Bronchial epithelial cell (primary cell): Measurements from ENCODE around the gene PRMT7. TPM values are rescaled to one million over a fixed set of nuclear protein-coding genes. Genes with fewer than 3 reads are reported as not detected.

Source experiments
- DNase-seq: peaks from one replicate; pipeline ENCODE4 v3.0.0-alpha.2; 2010; ENCODE audit warnings: low read depth
- FAIRE-seq: peaks from 2 replicates; lab custom pipeline; 2011; peaks lifted over from hg19 to GRCh38; lab: Jason Lieb, UNC
- H3K27me3 ChIP-seq: 2 replicates; pipeline ENCODE4 v1.5.1; 2011; ENCODE audit warnings: low read length; ENCODE audit not compliant: control insufficient read depth, insufficient read depth
- H3K36me3 ChIP-seq: 2 replicates; pipeline ENCODE4 v1.5.1; 2011; ENCODE audit warnings: low read length; ENCODE audit not compliant: control insufficient read depth, insufficient read depth
- H3K4me3 ChIP-seq: 2 replicates; pipeline ENCODE4 v1.5.1; 2011; ENCODE audit warnings: mild to moderate bottlenecking, low read depth, low read length, control low read depth
- total RNA-seq: library from RNA; depleted of rRNA; stranded (reverse); fragments of >200 nt; gene quantifications from 2 replicates; pipeline ENCODE4 v1.2.1, GENCODE V29; 2014
- TF ChIP-seq, protein P1 (sequence below): IDR thresholded peaks from 2 replicates; pipeline ENCODE4 v1.5.1; 2011; ENCODE audit warnings: mild to moderate bottlenecking, moderate library complexity, low read length, control low read depth, inconsistent platforms; ENCODE audit not compliant: insufficient read depth, severe bottlenecking

The PRMT7 gene
- total RNA-seq, 1 donor from 2014 or later: 36.9 TPM

DNA sequence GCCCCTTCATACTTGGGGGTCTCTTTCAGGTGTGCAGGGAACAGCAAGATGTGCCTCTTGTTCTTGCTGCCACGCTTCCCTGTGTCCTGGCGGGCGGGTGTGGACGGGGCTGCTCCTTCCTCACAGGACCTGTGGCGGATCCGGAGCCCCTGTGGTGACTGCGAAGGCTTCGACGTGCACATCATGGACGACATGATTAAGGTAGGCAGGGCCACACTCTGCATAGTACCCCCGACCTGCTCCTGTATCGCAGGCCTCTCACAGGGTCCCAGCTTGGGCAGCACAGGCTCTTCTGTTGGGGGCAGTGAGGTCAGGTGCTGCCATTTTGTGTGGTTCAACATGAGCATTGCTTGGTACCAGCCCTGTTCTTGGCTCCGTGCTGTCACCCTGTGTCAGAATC, 42.5 kb downstream of the PRMT7 start:
- H3K4me3 ChIP-seq: no peak overlapping the region
- DNase-seq: no peak
- H3K27me3 ChIP-seq: no peaks in the 10 kb centered on the region
- TF ChIP-seq, protein P1, sequence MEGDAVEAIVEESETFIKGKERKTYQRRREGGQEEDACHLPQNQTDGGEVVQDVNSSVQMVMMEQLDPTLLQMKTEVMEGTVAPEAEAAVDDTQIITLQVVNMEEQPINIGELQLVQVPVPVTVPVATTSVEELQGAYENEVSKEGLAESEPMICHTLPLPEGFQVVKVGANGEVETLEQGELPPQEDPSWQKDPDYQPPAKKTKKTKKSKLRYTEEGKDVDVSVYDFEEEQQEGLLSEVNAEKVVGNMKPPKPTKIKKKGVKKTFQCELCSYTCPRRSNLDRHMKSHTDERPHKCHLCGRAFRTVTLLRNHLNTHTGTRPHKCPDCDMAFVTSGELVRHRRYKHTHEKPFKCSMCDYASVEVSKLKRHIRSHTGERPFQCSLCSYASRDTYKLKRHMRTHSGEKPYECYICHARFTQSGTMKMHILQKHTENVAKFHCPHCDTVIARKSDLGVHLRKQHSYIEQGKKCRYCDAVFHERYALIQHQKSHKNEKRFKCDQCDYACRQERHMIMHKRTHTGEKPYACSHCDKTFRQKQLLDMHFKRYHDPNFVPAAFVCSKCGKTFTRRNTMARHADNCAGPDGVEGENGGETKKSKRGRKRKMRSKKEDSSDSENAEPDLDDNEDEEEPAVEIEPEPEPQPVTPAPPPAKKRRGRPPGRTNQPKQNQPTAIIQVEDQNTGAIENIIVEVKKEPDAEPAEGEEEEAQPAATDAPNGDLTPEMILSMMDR: no peak
- peak; percentile 28 for FAIRE-seq
- H3K36me3 ChIP-seq: peaks cover 27% of the 10 kb centered on the region

DNA sequence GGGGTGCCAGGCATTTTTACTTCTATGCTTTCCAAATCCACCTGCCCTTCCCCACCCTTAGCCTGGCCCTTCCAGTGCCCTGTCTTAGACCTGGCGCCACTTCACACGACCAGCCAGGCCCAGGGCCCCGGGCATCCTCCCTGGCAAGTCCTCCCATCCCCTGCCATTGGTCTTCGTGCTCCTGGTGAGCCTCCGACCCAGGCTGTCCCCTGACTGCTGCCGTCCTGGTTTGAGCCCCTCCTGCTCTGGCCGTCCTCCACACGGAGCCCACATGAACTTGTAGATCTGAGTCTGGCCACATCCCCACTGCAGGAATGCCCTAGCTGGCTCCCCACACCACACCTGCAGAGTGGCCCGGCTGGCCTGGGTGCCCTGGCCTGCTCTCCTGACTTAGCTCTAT, 44.0 kb downstream of the PRMT7 start:
- FAIRE-seq (no peak), DNase-seq (no peak)
- H3K36me3 ChIP-seq: peaks cover 23% of the 10 kb centered on the region
- H3K4me3 ChIP-seq: no peak overlapping the region
- TF ChIP-seq, protein P1: no peak
- no peaks in the 10 kb centered on the region for H3K27me3 ChIP-seq

DNA sequence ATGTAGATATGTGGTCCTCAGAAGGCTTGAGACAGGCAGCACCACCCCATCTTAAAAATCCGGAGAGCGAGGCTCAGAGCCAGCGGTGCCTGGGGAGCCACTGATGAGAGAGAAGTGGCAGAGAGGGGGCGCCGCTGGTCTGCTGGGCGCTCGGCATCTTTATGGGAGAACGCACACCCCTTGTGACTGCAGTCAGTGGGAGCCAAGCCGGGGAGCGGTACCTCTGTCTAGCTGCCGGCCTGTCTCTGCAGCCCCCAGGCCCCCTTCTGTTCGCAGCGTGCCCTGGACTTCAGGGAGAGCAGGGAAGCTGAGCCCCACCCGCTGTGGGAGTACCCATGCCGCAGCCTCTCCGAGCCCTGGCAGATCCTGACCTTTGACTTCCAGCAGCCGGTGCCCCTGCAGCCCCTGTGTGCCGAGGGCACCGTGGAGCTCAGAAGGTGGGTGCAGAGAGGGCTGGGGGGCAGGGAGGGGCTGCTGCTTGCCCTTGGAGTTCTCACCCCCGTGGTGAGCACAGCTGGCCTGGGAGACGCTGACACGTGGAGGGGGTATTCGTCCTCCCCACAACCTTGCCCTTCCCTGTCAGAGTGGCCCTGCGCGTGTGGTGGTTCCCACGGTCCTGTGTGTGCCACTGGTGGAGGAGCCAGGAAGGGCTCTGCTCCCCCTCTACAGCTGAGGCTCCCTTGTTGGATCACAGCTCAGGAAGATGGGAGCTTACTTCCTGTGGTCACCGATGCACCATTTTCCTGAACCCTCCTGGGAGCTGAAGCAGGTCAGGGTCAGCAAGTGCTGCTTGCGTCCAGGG, 44.8 kb downstream of the PRMT7 start:
- FAIRE-seq: no peak
- Histone ChIP-seq H3K27me3 (no peaks in the 10 kb centered on the region), H3K36me3 (peaks cover 23% of the 10 kb centered on the region), H3K4me3 (no peak overlapping the region)
- TF ChIP-seq, protein P1: no peak
- no peak for DNase-seq

DNA sequence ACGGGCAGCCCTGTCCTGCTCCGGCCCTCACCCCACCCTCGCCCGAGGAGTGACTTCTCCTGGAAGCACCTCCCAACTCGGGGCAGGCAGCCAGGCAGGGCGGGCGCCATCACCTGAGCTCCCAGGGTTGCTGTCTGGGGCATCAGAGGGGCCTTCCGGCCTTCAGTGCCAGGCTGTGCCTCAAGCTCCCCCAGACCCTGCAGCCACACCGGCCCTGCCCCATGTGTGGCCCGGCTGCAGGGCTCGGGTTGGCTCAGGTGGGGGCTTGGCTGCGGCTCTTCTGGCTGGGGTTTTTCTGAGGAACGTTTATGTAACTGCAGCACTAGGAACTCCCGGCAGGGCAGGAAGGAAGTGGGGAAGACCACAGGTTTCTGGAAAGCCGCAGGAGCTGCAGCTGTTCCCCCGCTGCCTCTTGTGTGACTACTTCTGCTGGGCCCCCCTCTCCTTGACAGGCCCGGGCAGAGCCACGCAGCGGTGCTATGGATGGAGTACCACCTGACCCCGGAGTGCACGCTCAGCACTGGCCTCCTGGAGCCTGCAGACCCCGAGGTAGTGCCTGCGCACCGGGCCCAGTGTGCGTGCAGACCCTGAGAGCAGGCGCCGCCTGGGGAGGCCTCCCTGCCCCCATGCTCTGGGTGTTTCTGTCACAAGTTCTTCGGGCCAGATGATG, 45.6 kb downstream of the PRMT7 start:
- H3K4me3 ChIP-seq: no peak overlapping the region
- H3K36me3 ChIP-seq: peaks cover 21% of the 10 kb centered on the region
- no peak for DNase-seq
- TF ChIP-seq, protein P1: no peak
- no peaks in the 10 kb centered on the region for H3K27me3 ChIP-seq
- FAIRE-seq: no peak

DNA sequence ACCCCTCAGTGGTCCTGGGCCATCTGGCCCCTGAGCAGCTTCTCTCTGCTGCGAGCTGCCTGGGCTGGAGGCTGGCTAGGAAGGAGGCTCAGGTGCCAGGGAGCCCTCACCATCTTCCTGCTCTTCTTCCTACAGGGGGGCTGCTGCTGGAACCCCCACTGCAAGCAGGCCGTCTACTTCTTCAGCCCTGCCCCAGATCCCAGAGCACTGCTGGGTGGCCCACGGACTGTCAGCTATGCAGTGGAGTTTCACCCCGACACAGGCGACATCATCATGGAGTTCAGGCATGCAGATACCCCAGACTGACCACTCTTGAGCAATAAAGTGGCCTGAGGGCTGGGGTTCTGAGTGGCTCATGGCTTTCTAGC, 46.1 kb downstream of the PRMT7 start:
- TF ChIP-seq, protein P1: no peak
- no peak for FAIRE-seq
- peaks cover 21% of the 10 kb centered on the region for H3K36me3 ChIP-seq

DNA sequence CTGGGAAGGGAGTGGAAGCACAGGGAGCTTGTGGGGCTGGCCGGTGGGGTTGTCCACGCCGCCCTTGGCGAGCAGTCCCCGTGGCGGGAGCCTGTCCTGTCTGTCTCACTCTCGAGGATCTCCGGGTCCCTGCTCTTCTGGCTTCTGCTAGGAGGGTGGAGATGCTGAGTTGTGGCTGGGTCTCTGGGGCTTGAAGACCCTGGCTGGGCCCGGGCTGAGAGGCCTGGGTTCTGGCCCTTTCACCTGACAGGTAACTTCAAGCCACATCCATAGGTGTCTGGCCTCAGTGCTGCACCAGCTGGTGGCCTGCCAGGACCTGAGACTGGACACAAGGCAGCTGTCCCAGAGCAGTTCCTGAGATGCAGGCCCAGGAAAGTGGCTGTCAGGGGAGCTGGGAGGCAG, 46.7 kb downstream of the PRMT7 start:
- Histone ChIP-seq H3K36me3 (peaks cover 19% of the 10 kb centered on the region), H3K27me3 (no peaks in the 10 kb centered on the region), H3K4me3 (no peak overlapping the region)
- no peak for DNase-seq
- no peak for FAIRE-seq
- TF ChIP-seq, protein P1: no peak

More for the DNA sequence above, 46.1 kb downstream of the PRMT7 start:
- no peaks in the 10 kb centered on the region for H3K27me3 ChIP-seq
- H3K4me3 ChIP-seq: no peak overlapping the region
- no peak for DNase-seq
